MCF 10A (cell line): ENCODE results near the gene NT5DC3. TPM values are rescaled to one million over a fixed set of nuclear protein-coding genes. Genes with fewer than 3 reads are reported as not detected.
A peak's percentile ranks its signal among the peaks of the same experiment; 100 is the strongest.

Experiments
- Bru-seq: library from RNA; stranded (reverse); fragments of 400-500 nt; gene quantifications from one replicate; lab custom pipeline; 2021; lab: Mats Ljungman, UMichigan
- BruChase-seq, 2 experiments: library from RNA; stranded (reverse); fragments of 400-500 nt; gene quantifications; one replicate each; lab custom pipeline; 2021; lab: Mats Ljungman, UMichigan
- BruUV-seq: library from RNA; stranded (reverse); fragments of 400-500 nt; replicated peaks from 2 replicates; lab custom pipeline; 2021; lab: Mats Ljungman, UMichigan
- CTCF ChIA-PET: fragments of 300-600 bp; sonication (Branson Sonifier 250); formaldehyde crosslinking; extraction: SDS; loops from one replicate; lab custom pipeline; 2021; ENCODE audit warnings: antibody characterized with exemption, inconsistent platforms; lab: Yijun Ruan, JAX
- POLR2A ChIA-PET: fragments of 300-600, 350-650 bp; sonication (Branson Sonifier 250); formaldehyde crosslinking; extraction: SDS; loops from one replicate; lab custom pipeline; 2020; ENCODE audit warnings: antibody characterized with exemption, inconsistent platforms; lab: Yijun Ruan, JAX
- DNase-seq: peaks from one replicate; pipeline ENCODE4 v3.0.0-alpha.2; 2018; ENCODE audit not compliant: unreplicated experiment
- H3K27ac Mint-ChIP-seq: one replicate; pipeline ENCODE4 v1.8.0; 2022; ENCODE audit warnings: mild to moderate bottlenecking, low read depth, mixed read lengths; ENCODE audit not compliant: unreplicated experiment
- H3K27me3 Mint-ChIP-seq: one replicate; pipeline ENCODE4 v1.8.0; 2022; ENCODE audit warnings: mixed read lengths; ENCODE audit not compliant: insufficient read depth, unreplicated experiment
- H3K36me3 Mint-ChIP-seq: one replicate; pipeline ENCODE4 v1.8.0; 2022; ENCODE audit warnings: mild to moderate bottlenecking, moderate library complexity, mixed read lengths; ENCODE audit not compliant: insufficient read depth, unreplicated experiment
- H3K4me1 Mint-ChIP-seq: one replicate; pipeline ENCODE4 v1.8.0; 2022; ENCODE audit warnings: mixed read lengths; ENCODE audit not compliant: insufficient read depth, unreplicated experiment
- H3K4me3 Mint-ChIP-seq: one replicate; pipeline ENCODE4 v1.8.0; 2022; ENCODE audit warnings: mild to moderate bottlenecking, moderate library complexity, mixed read lengths; ENCODE audit not compliant: unreplicated experiment
- H3K9me3 Mint-ChIP-seq: one replicate; pipeline ENCODE4 v1.8.0; 2022; ENCODE audit warnings: mixed read lengths; ENCODE audit not compliant: unreplicated experiment
- intact Hi-C: fragments of 100-400 bp; cut with micrococcal nuclease; formaldehyde crosslinking; loops from 2 replicates; pipeline ENCODE4 v1.14.1; 2022
- long read RNA-seq: library from polyadenylated mRNA; stranded (forward); transcript quantifications from one replicate; pipeline ENCODE4 v2.0.0, GENCODE V29; 2022
- total RNA-seq: library from RNA; stranded (reverse); gene quantifications from 2 replicates; pipeline ENCODE4 v1.2.3, GENCODE V29; 2022
- TF ChIP-seq, protein P1 (sequence below): fragments of 200-600 bp; IDR thresholded peaks from one replicate; pipeline ENCODE4 v1.8.0; 2022; ENCODE audit warnings: antibody characterized with exemption, mild to moderate bottlenecking; ENCODE audit not compliant: unreplicated experiment

Gene NT5DC3
- total RNA-seq (15.1 and 18.3 TPM in 2 replicates), Bru-seq, nascent RNA (percentile 77 among the genes with signal in this experiment), BruChase-seq, experiment 1, labeled RNA remaining after a 6-hour chase (percentile 80 among the genes with signal in this experiment), BruChase-seq, experiment 2, labeled RNA remaining after a 2-hour chase (percentile 73 among the genes with signal in this experiment)
- long read RNA-seq, full-length matches to known transcripts = 2 of 9 reads
- long read RNA-seq, partial matches to known transcripts = 0 of 9 reads
- long read RNA-seq, other reads (novel, unspliced or antisense) = 7 of 9 reads

DNA sequence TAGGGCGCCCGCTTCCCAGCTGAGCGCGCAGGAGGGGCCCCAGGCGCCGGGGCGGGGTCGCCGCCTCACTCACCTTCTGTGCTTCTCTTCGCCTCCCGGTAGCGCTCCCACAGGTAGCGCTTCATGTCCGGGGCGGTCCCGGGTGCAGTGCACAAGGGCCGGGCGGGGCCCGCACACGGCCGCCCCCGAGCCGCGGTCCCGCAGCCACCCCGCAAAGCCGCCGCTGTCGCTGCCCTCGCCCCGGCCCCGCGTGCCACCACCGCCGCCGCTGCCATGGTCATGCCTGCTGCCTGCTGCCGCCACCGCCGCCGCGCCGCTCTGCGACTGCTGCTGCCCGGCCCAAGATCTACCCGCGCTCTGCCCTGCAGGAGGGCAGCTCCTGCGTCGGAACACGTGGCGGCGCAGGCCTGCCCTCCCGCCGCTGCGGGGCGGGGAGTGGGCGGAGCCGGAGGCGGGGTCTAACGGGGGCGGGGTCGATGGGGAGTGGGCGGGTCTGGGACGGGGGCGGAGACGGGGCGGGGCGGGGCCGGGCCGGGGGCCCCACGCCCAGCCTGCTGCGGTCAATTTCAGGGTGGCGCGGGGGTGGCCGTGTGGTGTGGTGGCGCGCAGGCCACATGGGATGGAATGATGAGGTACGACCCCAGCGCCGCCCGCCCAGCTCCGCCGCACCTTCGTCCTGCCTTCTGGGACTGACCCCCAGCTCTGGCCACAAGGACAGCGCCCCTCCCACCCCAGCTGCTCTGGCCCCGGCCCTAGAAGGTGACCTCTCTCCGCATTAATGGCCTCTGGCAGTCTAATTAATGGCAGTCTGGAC is at the start of gene NT5DC3:
TSS of gene NT5DC3 (minus strand) at position 359 of the 814 bp plus-strand sequence. CDS start at position 281, 78 bp downstream.
- TF ChIP-seq, protein P1, sequence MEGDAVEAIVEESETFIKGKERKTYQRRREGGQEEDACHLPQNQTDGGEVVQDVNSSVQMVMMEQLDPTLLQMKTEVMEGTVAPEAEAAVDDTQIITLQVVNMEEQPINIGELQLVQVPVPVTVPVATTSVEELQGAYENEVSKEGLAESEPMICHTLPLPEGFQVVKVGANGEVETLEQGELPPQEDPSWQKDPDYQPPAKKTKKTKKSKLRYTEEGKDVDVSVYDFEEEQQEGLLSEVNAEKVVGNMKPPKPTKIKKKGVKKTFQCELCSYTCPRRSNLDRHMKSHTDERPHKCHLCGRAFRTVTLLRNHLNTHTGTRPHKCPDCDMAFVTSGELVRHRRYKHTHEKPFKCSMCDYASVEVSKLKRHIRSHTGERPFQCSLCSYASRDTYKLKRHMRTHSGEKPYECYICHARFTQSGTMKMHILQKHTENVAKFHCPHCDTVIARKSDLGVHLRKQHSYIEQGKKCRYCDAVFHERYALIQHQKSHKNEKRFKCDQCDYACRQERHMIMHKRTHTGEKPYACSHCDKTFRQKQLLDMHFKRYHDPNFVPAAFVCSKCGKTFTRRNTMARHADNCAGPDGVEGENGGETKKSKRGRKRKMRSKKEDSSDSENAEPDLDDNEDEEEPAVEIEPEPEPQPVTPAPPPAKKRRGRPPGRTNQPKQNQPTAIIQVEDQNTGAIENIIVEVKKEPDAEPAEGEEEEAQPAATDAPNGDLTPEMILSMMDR = peak; percentile 13
- Mint-ChIP-seq H3K36me3 (peaks cover under 1% of the 10 kb centered on the region), H3K9me3 (no peaks in the 10 kb centered on the region), H3K27me3 (no peaks in the 10 kb centered on the region), H3K4me3 (peak within 1 kb of the TSS; percentile 89), H3K27ac (peak within 1 kb of the TSS; percentile 76), H3K4me1 (peaks cover 25% of the 10 kb centered on the region)
- intact Hi-C loops = loop anchor here (1.0 to 2.0 kb wide), 3 partner anchors 18 to 70 kb away; no protein-coding TSS in a partner anchor
- ChIA-PET POLR2A (interaction anchor here (0.6 to 4.0 kb wide), 17 partner anchors 10 to 1148 kb away, joined by 3 to 45 read pairs (median 7); partner anchors contain the start of genes HSP90B1 and TDG), CTCF (interaction anchor here (0.5 to 2.1 kb wide), 14 partner anchors 13 to 962 kb away, joined by 3 to 7 read pairs (median 4); no protein-coding TSS in a partner anchor)
- no TSS peak for BruUV-seq
- peak; percentile 83 for DNase-seq

DNA sequence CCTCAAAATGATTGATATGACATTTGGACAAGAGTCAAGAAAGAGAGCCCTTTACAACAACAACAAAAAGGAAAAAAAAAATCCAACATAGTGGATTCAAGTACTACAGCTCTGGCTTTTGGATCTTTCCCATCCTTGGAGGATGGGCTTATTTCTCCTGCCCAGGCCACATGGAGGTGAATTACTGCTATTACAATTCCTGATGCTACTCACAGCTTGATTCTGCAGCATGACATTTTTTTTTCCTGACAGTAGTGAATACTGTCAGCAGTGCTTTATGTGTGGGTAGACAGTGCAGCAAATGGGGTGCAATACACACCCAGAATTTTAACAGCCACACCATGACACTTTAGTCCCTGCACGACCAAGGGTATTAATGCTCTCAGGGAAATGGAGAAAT is 46.7 kb upstream of the NT5DC3 start:
- POLR2A ChIA-PET = no interaction called here
- Mint-ChIP-seq H3K27ac (no peak overlapping the region), H3K9me3 (no peaks in the 10 kb centered on the region), H3K36me3 (no peaks in the 10 kb centered on the region), H3K27me3 (no peaks in the 10 kb centered on the region), H3K4me3 (no peak overlapping the region), H3K4me1 (peaks cover 5% of the 10 kb centered on the region)
- CTCF ChIA-PET = interaction anchor here (0.6 to 3.9 kb wide), 5 partner anchors 9 to 222 kb away, joined by 3 to 20 read pairs (median 4); no protein-coding TSS in a partner anchor
- no TSS peak for BruUV-seq
- intact Hi-C loops = no loop called here
- no peak for DNase-seq
- TF ChIP-seq, protein P1 = no peak

DNA sequence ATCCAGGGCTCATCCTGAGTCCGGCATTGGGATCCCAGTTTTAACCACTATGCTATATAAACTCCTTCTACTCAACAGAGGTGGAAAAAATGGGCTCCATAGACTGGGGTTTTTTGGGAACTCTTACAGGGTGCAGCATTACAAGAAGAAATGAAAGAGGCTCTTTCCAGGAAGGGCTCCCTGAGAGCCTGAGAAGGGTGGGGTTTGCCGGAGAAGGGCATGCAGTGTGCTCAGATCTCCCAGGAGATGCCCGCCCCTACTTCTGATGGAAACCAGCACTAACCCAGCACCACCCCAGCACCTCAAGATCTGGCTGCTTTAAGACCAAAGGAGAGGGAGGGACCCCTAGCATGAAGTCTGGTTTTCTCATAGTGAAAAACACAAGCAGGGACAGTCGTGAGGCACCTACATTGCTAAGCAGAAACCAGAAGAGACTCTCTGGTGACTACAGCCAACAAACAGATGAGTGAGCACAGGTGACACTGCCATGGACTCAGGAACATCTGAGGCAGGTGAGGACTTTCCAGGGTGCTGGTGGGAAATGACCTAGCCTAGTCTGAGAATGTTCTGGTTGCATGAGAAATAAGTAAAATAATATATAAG is 45.3 kb upstream of the NT5DC3 start:
- H3K27me3 Mint-ChIP-seq = no peaks in the 10 kb centered on the region
- CTCF ChIA-PET = interaction anchor here (0.6 to 1.7 kb wide), 2 partner anchors 81 to 115 kb away, joined by 4 to 5 read pairs; no protein-coding TSS in a partner anchor
- H3K4me1 Mint-ChIP-seq = peaks cover 8% of the 10 kb centered on the region
- no peaks in the 10 kb centered on the region for H3K36me3 Mint-ChIP-seq
- intact Hi-C loops = no loop called here
- H3K4me3 Mint-ChIP-seq = no peak overlapping the region
- H3K27ac Mint-ChIP-seq = no peak overlapping the region
- no peak for DNase-seq
- POLR2A ChIA-PET = no interaction called here
- TF ChIP-seq, protein P1 = no peak
- BruUV-seq = no TSS peak
- no peaks in the 10 kb centered on the region for H3K9me3 Mint-ChIP-seq
